WTC11 (cell line): Measurements from ENCODE around the gene ACYP1. TPM values are rescaled to one million over a fixed set of nuclear protein-coding genes. Genes with fewer than 3 reads are reported as not detected.
A peak's percentile ranks its signal among the peaks of the same experiment; 100 is the strongest.

Experiments used
- ATAC-seq: fragments of 200-7000 bp; cut with Tn5 transposase; 2 replicates; pipeline ENCODE4 v1.10.0; 2021; ENCODE audit warnings: mild to moderate bottlenecking, moderate library complexity
- Bru-seq: library from RNA; stranded (reverse); fragments of 400-500 nt; gene quantifications from one replicate; lab custom pipeline; 2021; lab: Mats Ljungman, UMichigan
- CTCF ChIA-PET: fragments of 300-600 bp; sonication (Branson Sonifier 250); formaldehyde crosslinking; loops from one replicate; lab custom pipeline; 2021; ENCODE audit warnings: antibody characterized with exemption; lab: Charles Lee
- POLR2A ChIA-PET: fragments of 350-600 bp; sonication (Branson Sonifier 250); formaldehyde crosslinking; loops from one replicate; lab custom pipeline; 2021; ENCODE audit warnings: antibody characterized with exemption; lab: Charles Lee
- DNase-seq: peaks from one replicate; pipeline ENCODE4 v3.0.0; 2021; ENCODE audit warnings: low spot score
- H3K27ac Mint-ChIP-seq: 2 replicates; pipeline ENCODE4 v1.8.0; 2021; ENCODE audit warnings: mixed read lengths
- H3K27me3 Mint-ChIP-seq: 2 replicates; pipeline ENCODE4 v1.8.0; 2021; ENCODE audit warnings: low read depth, mild to moderate bottlenecking, moderate library complexity, mixed read lengths
- H3K36me3 Mint-ChIP-seq: 2 replicates; pipeline ENCODE4 v1.8.0; 2021; ENCODE audit warnings: mixed read lengths
- H3K4me1 Mint-ChIP-seq: 2 replicates; pipeline ENCODE4 v1.8.0; 2022; ENCODE audit warnings: mixed read lengths
- H3K4me3 Mint-ChIP-seq: 2 replicates; pipeline ENCODE4 v1.8.0; 2021; ENCODE audit warnings: mild to moderate bottlenecking, moderate library complexity, mixed read lengths
- H3K9me3 Mint-ChIP-seq: 2 replicates; pipeline ENCODE4 v1.8.0; 2021; ENCODE audit warnings: mixed read lengths
- FOXJ3 ChIP-seq: sonication (generic); formaldehyde crosslinking; IDR thresholded peaks from 2 replicates; pipeline ENCODE4 v1.9.0; 2021; ENCODE audit warnings: missing genetic modification reagents, mild to moderate bottlenecking, borderline replicate concordance
- GTF2I ChIP-seq: fragments of 250-450 bp; sonication (Bioruptor Pico); conservative IDR thresholded peaks from 2 replicates; pipeline ENCODE4 v1.4.0; 2021; ENCODE audit warnings: mild to moderate bottlenecking
- HMGA2 ChIP-seq: fragments of 250-450 bp; sonication (Bioruptor Pico); IDR thresholded peaks from 2 replicates; pipeline ENCODE4 v1.4.0; 2021; ENCODE audit warnings: mild to moderate bottlenecking, moderate library complexity
- KAT7 ChIP-seq: sonication (generic); formaldehyde crosslinking; IDR thresholded peaks from 2 replicates; pipeline ENCODE4 v1.8.1; 2023; ENCODE audit warnings: missing genetic modification reagents, mild to moderate bottlenecking, borderline replicate concordance
- MXD4 ChIP-seq: fragments of 250-450 bp; sonication (Bioruptor Pico); IDR thresholded peaks from 2 replicates; pipeline ENCODE4 v1.8.0; 2021; ENCODE audit warnings: mild to moderate bottlenecking, moderate library complexity, borderline replicate concordance
- NFE2L1 ChIP-seq: sonication (generic); formaldehyde crosslinking; IDR thresholded peaks from 2 replicates; pipeline ENCODE4 v1.8.1; 2023; ENCODE audit warnings: missing genetic modification reagents
- NFYB ChIP-seq: sonication (generic); formaldehyde crosslinking; conservative IDR thresholded peaks from 2 replicates; pipeline ENCODE4 v1.8.0; 2022; ENCODE audit warnings: low read depth, missing genetic modification reagents
- NR2C2 ChIP-seq: sonication (generic); formaldehyde crosslinking; IDR thresholded peaks from 2 replicates; pipeline ENCODE4 v1.8.0; 2022; ENCODE audit warnings: mild to moderate bottlenecking, missing genetic modification reagents
- OVOL2 ChIP-seq: fragments of 250-450 bp; sonication (Bioruptor Pico); IDR thresholded peaks from 2 replicates; pipeline ENCODE4 v1.9.0; 2021; ENCODE audit warnings: mild to moderate bottlenecking, borderline replicate concordance
- RELA ChIP-seq: sonication (generic); formaldehyde crosslinking; IDR thresholded peaks from 2 replicates; pipeline ENCODE4 v1.8.1; 2022; ENCODE audit warnings: missing genetic modification reagents, mild to moderate bottlenecking, borderline replicate concordance
- SP1 ChIP-seq: sonication (generic); formaldehyde crosslinking; conservative IDR thresholded peaks from 2 replicates; pipeline ENCODE4 v1.8.1; 2022; ENCODE audit warnings: missing genetic modification reagents
- ZNF121 ChIP-seq: sonication (generic); formaldehyde crosslinking; IDR thresholded peaks from 2 replicates; pipeline ENCODE4 v1.8.0; 2023; ENCODE audit warnings: missing genetic modification reagents
- ZNF396 ChIP-seq: fragments of 250-450 bp; sonication (Bioruptor Pico); IDR thresholded peaks from 2 replicates; pipeline ENCODE4 v1.8.0; 2021; ENCODE audit warnings: mild to moderate bottlenecking, moderate library complexity, borderline replicate concordance
- long read RNA-seq, 3 experiments: library from RNA in 1 of 3; library from capped mRNA in 1 of 3; library from polyadenylated mRNA in 1 of 3; unstranded in 2 of 3; stranded (forward) in 1 of 3; transcript quantifications; one replicate each; pipeline ENCODE4 v2.0.0, GENCODE V29; 2021
- total RNA-seq: library from RNA; stranded (reverse); gene quantifications from 3 replicates; pipeline ENCODE4 v1.2.3, GENCODE V29; 2021
- TF ChIP-seq, protein P1 (sequence below): sonication (generic); formaldehyde crosslinking; IDR thresholded peaks from 2 replicates; pipeline ENCODE4 v1.8.0; 2022; ENCODE audit warnings: missing genetic modification reagents
- TF ChIP-seq, protein P2 (sequence below): sonication (generic); formaldehyde crosslinking; IDR thresholded peaks from 2 replicates; pipeline ENCODE4 v1.8.0; 2023; ENCODE audit warnings: missing genetic modification reagents, mild to moderate bottlenecking, borderline replicate concordance
- TF ChIP-seq, protein P3 (sequence below): sonication (generic); formaldehyde crosslinking; IDR thresholded peaks from 2 replicates; pipeline ENCODE4 v1.8.0; 2022; ENCODE audit warnings: mild to moderate bottlenecking, missing genetic modification reagents
- TF ChIP-seq, protein P4 (sequence below): sonication (generic); formaldehyde crosslinking; IDR thresholded peaks from 2 replicates; pipeline ENCODE4 v1.8.1; 2023; ENCODE audit warnings: mild to moderate bottlenecking, moderate library complexity, missing genetic modification reagents
- TF ChIP-seq, protein P5 (sequence below): sonication (generic); formaldehyde crosslinking; IDR thresholded peaks from 2 replicates; pipeline ENCODE4 v1.8.0; 2022; ENCODE audit warnings: mild to moderate bottlenecking, missing genetic modification reagents
- TF ChIP-seq, protein P6 (sequence below): sonication (generic); formaldehyde crosslinking; IDR thresholded peaks from 2 replicates; pipeline ENCODE4 v1.8.1; 2022; ENCODE audit warnings: mild to moderate bottlenecking, moderate library complexity, missing genetic modification reagents

The ACYP1 gene
- total RNA-seq (22.4 to 26.6 TPM (median 23.0 TPM) in 3 replicates), Bru-seq, nascent RNA (percentile 87 among the genes with signal in this experiment)
- long read RNA-seq, experiment 1, transcript ACYP1-201 (3 exons, 627 nt): major isoform, 23 of 26 reads
- long read RNA-seq, experiment 1, partial matches to known transcripts: 0 of 26 reads
- long read RNA-seq, experiment 1, other reads (novel, unspliced or antisense): 3 of 26 reads
- long read RNA-seq, experiment 2, transcript ACYP1-201 (3 exons, 627 nt): major isoform, 11 of 17 reads
- long read RNA-seq, experiment 2, partial matches to known transcripts: 2 of 17 reads
- long read RNA-seq, experiment 2, other reads (novel, unspliced or antisense): 4 of 17 reads
- long read RNA-seq, experiment 3, partial matches to known transcripts: 0 of 2 reads
- long read RNA-seq, experiment 3, other reads (novel, unspliced or antisense): 1 of 2 reads

DNA sequence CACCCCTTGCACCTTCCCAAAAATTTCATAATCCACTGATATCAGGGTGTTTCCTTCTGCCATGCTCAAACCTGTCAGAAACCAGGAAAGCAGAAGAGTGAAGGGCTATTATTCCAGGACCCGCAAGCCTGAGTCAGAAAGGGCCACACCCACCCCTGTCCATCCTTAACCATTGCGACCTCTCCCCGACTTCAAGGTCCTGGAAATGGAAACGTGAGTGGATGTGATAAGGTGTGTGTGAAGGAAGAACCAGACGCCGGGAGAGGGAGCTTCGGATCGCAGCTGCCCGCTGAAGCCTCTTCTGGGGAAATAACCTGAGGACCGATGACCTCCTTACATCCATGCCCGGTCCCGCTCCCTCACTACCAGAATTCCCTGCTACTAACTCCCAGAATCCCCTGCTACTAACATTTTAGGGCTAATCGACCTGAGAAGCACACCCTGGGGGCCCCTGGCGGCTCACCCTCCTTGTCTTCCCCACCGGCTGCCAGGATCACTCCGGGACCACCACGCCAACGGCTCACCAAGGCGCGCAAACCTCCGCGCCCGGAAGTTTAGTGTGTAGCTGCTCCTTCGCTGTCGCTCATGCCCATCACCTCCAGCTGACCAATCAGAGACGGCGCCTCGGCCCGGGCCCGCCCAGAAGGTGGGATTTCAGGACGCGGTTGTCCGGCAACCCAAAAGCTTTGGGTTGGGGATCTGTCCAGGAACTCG lies at the start of gene ACYP1:
ACYP1 (minus strand) TSS at position 534 of the 714 bp plus-strand sequence; CDS start at position 63, 471 bp downstream.
- ATAC-seq (peak; percentile 98), DNase-seq (peak; percentile 97)
- Mint-ChIP-seq H3K36me3 (peaks cover 25% of the 10 kb centered on the region), H3K27ac (peak within 1 kb of the TSS; percentile 79), H3K4me1 (peaks cover 13% of the 10 kb centered on the region), H3K27me3 (no peaks in the 10 kb centered on the region), H3K9me3 (peaks cover 18% of the 10 kb centered on the region), H3K4me3 (peak within 1 kb of the TSS; percentile 96)
- POLR2A ChIA-PET: interaction anchor here (0.6 to 1.5 kb wide), 3 partner anchors 17 to 231 kb away, joined by 3 to 5 read pairs (median 5); no protein-coding TSS in a partner anchor
- TF ChIP-seq, protein P1, sequence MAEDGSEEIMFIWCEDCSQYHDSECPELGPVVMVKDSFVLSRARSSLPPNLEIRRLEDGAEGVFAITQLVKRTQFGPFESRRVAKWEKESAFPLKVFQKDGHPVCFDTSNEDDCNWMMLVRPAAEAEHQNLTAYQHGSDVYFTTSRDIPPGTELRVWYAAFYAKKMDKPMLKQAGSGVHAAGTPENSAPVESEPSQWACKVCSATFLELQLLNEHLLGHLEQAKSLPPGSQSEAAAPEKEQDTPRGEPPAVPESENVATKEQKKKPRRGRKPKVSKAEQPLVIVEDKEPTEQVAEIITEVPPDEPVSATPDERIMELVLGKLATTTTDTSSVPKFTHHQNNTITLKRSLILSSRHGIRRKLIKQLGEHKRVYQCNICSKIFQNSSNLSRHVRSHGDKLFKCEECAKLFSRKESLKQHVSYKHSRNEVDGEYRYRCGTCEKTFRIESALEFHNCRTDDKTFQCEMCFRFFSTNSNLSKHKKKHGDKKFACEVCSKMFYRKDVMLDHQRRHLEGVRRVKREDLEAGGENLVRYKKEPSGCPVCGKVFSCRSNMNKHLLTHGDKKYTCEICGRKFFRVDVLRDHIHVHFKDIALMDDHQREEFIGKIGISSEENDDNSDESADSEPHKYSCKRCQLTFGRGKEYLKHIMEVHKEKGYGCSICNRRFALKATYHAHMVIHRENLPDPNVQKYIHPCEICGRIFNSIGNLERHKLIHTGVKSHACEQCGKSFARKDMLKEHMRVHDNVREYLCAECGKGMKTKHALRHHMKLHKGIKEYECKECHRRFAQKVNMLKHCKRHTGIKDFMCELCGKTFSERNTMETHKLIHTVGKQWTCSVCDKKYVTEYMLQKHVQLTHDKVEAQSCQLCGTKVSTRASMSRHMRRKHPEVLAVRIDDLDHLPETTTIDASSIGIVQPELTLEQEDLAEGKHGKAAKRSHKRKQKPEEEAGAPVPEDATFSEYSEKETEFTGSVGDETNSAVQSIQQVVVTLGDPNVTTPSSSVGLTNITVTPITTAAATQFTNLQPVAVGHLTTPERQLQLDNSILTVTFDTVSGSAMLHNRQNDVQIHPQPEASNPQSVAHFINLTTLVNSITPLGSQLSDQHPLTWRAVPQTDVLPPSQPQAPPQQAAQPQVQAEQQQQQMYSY: peak; percentile 80
- TF ChIP-seq ZNF121: no peak
- TF ChIP-seq, protein P2, sequence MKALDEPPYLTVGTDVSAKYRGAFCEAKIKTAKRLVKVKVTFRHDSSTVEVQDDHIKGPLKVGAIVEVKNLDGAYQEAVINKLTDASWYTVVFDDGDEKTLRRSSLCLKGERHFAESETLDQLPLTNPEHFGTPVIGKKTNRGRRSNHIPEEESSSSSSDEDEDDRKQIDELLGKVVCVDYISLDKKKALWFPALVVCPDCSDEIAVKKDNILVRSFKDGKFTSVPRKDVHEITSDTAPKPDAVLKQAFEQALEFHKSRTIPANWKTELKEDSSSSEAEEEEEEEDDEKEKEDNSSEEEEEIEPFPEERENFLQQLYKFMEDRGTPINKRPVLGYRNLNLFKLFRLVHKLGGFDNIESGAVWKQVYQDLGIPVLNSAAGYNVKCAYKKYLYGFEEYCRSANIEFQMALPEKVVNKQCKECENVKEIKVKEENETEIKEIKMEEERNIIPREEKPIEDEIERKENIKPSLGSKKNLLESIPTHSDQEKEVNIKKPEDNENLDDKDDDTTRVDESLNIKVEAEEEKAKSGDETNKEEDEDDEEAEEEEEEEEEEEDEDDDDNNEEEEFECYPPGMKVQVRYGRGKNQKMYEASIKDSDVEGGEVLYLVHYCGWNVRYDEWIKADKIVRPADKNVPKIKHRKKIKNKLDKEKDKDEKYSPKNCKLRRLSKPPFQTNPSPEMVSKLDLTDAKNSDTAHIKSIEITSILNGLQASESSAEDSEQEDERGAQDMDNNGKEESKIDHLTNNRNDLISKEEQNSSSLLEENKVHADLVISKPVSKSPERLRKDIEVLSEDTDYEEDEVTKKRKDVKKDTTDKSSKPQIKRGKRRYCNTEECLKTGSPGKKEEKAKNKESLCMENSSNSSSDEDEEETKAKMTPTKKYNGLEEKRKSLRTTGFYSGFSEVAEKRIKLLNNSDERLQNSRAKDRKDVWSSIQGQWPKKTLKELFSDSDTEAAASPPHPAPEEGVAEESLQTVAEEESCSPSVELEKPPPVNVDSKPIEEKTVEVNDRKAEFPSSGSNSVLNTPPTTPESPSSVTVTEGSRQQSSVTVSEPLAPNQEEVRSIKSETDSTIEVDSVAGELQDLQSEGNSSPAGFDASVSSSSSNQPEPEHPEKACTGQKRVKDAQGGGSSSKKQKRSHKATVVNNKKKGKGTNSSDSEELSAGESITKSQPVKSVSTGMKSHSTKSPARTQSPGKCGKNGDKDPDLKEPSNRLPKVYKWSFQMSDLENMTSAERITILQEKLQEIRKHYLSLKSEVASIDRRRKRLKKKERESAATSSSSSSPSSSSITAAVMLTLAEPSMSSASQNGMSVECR (CRISPR knock-in tag): peak; percentile 27; the same call in 1 of the 2 replicates
- TF ChIP-seq RELA (CRISPR knock-in tag): no peak
- TF ChIP-seq FOXJ3: no peak
- TF ChIP-seq NFYB (CRISPR knock-in tag): peak; percentile 89
- TF ChIP-seq ZNF396 (CRISPR knock-in tag): no peak
- 0 out of 2 replicates have a peak, but pooled peaks have one; percentile 25 for TF ChIP-seq GTF2I (CRISPR knock-in tag)
- TF ChIP-seq, protein P3, sequence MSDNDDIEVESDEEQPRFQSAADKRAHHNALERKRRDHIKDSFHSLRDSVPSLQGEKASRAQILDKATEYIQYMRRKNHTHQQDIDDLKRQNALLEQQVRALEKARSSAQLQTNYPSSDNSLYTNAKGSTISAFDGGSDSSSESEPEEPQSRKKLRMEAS (CRISPR knock-in tag): peak; percentile 49; the same call in 1 of the 2 replicates
- no peak for TF ChIP-seq MXD4
- TF ChIP-seq, protein P4, sequence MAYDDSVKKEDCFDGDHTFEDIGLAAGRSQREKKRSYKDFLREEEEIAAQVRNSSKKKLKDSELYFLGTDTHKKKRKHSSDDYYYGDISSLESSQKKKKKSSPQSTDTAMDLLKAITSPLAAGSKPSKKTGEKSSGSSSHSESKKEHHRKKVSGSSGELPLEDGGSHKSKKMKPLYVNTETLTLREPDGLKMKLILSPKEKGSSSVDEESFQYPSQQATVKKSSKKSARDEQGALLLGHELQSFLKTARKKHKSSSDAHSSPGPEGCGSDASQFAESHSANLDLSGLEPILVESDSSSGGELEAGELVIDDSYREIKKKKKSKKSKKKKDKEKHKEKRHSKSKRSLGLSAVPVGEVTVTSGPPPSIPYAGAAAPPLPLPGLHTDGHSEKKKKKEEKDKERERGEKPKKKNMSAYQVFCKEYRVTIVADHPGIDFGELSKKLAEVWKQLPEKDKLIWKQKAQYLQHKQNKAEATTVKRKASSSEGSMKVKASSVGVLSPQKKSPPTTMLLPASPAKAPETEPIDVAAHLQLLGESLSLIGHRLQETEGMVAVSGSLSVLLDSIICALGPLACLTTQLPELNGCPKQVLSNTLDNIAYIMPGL (CRISPR knock-in tag): 0 out of 2 replicates have a peak, but pooled peaks have one; percentile 34
- no peak for TF ChIP-seq HMGA2 (CRISPR knock-in tag)
- no peak for TF ChIP-seq NR2C2 (CRISPR knock-in tag)
- no peak for TF ChIP-seq OVOL2
- TF ChIP-seq SP1 (CRISPR knock-in tag): peak; percentile 41; the same call in 1 of the 2 replicates
- no peak for TF ChIP-seq KAT7 (CRISPR knock-in tag)
- TF ChIP-seq, protein P5, sequence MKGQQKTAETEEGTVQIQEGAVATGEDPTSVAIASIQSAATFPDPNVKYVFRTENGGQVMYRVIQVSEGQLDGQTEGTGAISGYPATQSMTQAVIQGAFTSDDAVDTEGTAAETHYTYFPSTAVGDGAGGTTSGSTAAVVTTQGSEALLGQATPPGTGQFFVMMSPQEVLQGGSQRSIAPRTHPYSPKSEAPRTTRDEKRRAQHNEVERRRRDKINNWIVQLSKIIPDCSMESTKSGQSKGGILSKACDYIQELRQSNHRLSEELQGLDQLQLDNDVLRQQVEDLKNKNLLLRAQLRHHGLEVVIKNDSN (CRISPR knock-in tag): no peak
- TF ChIP-seq, protein P6, sequence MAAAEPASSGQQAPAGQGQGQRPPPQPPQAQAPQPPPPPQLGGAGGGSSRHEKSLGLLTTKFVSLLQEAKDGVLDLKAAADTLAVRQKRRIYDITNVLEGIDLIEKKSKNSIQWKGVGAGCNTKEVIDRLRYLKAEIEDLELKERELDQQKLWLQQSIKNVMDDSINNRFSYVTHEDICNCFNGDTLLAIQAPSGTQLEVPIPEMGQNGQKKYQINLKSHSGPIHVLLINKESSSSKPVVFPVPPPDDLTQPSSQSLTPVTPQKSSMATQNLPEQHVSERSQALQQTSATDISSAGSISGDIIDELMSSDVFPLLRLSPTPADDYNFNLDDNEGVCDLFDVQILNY: peak; percentile 75
- TF ChIP-seq NFE2L1 (CRISPR knock-in tag): no peak
- CTCF ChIA-PET: interaction anchor here (0.5 to 3.1 kb wide), 17 partner anchors 12 to 514 kb away, joined by 3 to 29 read pairs (median 5); partner anchors contain the start of genes EIF2B2 and RPS6KL1
